NCI-H2107 (cell line): ENCODE measurements around the gene MAB21L4.

Source experiments
- DNase-seq: peaks from one replicate; lab custom pipeline; 2025; lab: John Stamatoyannopoulos, UW

MAB21L4 gene

GRCh38 chr2:240877460-240878340, 18.3 kb downstream of the MAB21L4 start:
- no peak for DNase-seq

- DNase-seq = no peak
Observed at GRCh38 chr2:240876475-240877251, 19.3 kb downstream of the MAB21L4 start.

- no peak for DNase-seq
Observed at GRCh38 chr2:240876035-240876474, 19.9 kb downstream of the MAB21L4 start.

DNA sequence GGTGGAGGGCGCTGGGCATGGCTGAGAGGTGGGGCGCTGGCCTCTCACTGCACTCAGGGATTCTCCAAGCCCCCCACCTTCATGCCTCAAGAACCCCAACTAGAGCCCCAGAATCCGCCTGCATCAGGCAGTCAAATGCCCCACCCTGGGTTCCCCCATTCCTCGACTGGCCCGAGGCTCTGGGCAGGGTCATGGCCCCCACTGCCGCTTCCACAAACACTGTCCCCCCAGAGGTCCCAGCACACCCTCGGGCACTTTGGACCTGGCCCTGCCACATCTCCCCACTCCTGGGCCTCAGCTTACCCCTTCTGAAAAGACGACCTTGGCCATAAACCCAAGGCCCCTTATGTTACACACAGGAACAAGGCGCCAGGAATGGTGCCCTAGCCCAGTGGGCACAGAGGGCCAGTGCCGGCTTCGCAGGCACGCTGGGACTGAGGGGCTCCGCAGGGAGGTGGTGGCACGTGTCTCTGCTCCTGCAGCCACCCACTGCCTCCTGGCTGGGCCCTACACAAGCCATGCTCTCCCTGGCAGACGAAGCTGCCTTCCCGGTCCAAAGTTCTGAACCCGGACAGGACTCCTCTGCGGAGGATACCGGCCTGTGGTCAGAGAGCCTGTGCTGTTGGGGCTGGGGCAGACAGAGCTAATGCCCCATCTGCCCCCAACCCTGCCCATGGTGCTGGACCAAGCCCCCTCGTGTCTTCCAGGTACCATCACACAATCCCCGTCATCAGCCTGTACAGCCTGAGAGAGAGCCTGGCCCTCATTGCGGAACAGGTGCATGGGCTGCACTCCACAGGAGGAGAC, 20.5 kb downstream of the MAB21L4 start:
- no peak for DNase-seq

DNA sequence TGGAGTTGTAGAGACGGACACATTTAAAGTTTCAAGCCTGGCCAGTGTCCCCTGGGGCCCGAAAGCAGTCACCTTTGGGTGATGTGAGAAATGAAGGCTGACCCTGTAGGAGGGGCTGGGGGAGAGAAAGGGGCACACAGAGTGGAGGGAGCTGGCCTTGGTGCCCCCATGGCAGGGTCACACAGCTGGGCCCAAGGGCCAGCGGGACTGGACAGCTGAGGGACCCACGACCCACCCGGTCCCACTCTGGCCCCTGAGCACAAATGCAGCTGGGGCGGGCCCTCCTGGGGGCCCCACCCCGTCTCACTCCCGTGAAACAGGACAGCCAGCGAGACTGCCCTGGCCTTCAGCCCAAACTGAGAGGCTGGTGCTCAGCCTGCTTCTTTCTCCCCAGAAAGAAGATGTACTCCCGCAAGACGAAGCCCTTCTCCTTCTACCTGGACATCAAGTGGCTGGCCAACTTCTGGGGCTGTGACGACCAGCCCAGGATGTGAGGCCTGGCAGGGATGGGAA, 21.2 kb downstream of the MAB21L4 start:
- DNase-seq = no peak

GRCh38 chr2:240873805-240874714, 21.9 kb downstream of the MAB21L4 start:
- DNase-seq = no peak

- DNase-seq = no peak
Observed at GRCh38 chr2:240873098-240873788, 22.7 kb downstream of the MAB21L4 start.

DNA sequence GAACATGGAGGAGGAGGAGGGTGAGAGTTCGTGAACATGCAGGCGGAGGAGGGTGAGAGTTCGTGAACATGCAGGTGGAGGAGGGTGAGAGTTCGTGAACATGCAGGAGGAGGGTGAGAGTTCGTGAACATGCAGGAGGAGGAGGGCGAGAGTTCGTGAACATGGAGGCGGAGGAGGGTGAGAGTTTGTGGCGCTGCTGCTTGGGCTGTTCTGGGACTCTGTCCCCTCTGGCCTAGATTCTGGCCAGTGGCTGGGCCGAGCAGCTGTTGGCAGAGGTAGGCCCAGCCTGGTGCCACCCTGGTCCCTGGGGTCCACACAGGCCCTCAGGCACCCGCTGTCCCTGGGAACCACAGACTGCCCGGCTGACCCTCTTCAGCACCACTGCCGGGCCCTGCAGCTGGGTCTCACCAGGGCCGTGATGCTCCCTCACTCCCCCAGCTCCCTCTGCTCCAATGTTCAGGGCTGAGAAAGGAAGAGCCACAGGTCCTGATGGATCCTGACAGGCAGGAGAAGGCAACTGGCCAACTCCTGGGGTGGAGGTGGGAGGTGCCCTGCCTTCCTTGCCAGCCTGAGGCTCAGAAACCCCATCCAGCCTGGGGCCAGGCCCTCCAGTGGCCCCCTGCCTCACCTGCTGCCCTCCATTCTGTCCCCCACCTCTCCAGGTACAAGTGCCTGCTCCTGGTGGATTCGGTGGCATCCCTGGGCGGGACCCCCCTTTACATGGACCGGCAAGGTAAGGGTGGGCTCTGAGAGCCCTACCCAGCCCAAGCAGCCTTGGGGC, 23.4 kb downstream of the MAB21L4 start:
- no peak for DNase-seq

GRCh38 chr2:240871071-240871958, 24.6 kb downstream of the MAB21L4 start:
- DNase-seq = no peak

DNA sequence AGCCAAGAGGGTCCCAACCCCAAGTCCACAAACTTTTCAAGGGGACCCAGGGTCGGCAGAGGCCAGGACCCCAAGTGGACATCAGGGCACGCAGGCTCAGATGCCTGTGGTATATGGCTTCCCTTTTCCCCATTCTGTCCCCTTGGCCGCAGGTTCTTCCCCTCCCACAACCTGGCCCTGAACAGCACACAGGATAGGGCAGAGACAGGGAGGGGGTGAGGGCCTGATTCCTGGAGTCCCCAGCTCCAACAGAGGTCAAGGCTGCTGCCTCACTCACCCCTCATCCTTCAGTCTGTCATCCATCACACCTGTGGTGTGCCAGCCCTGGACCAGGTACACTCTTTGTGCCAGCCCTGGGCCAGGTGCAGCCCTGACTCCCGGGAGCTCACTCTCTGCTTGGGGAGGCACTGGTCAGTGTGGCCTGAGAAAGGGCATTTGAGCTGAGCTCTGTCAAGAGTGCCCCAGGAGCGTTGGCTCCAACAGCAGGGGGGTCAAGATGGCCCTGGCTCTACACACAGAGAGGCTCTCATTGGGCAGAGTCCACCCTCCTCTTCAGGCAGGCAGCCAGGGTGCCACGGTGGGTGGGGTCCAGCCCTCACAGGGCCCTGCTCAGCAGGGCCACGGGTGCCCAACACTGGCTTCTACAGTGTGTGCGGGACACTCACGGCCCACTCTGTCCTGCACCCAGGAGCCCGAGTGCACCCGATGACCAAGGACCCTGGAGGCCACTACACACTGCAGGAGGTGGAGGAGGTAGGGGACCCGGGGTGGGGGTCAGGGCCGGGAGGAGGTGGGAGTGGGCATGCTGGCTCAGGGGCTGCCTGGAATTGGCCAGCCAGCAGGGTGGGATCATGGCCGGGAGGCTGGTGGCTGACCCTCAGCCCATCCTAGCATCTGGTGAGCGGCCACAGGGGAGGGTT, 25.7 kb downstream of the MAB21L4 start:
- no peak for DNase-seq

DNA sequence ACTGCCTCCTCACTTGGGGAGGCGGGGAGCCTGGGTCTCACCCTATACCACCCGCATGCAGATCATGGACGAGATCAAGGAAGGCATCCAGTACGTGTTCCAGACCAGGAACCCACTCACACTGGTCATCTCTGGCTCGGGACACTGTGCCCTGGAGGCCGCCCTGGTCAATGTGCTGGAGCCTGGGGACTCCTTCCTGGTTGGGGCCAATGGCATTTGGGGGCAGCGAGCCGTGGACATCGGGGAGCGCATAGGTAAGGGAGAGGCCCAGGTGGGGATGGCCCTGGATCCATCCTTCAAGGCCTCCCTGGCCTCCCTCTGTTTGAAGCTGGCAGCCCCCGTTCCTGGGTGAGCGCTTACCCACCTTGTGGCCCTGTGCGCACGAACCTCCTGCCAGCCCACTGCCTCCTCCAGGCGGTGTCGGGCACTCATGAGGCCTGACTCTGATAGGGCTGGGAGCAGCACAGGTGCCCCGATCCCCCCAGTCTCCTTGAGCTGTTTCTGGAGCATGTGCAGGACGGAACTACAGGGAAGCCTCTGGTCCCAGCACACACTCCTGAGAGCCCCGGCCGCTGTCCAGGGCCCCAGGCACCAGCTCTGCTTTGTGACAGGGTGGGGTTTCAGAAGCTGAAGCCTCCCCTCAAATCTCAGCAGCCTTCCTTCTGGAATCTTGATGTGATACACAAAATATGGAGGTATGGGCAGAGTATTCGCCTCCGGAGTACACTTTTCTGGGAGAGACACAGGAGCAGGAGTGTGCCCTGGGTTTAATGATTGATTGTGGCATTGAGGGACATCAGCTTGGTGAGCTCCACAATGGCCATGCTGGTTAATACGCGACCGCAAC, 26.6 kb downstream of the MAB21L4 start:
- DNase-seq = no peak

- no peak for DNase-seq
Observed at GRCh38 chr2:240868286-240869108, 27.5 kb downstream of the MAB21L4 start, which contains the start of gene AGXT. Gene AGXT (plus strand): TSS chr2:240868824. CDS start chr2:240868866, 42 bp downstream.

DNA sequence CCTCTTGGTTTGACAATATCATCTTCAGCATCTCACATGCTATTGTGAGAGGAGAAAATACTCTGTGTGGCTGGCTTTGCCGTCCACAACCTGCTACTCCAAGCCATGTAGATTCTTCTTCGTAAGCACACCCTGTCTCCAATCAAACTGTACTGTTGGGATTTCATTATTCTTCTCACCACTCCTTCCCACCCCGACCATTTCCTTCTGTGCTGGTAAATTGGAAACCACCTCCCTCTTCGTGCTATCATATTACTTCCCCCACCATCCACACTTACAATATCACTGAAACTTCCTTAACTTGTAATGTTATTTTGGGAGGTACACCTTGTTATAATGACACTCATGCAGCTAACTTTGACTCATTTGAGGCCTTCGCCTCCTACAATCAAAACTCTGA, 30.6 kb downstream of the MAB21L4 start:
- DNase-seq = no peak

DNA sequence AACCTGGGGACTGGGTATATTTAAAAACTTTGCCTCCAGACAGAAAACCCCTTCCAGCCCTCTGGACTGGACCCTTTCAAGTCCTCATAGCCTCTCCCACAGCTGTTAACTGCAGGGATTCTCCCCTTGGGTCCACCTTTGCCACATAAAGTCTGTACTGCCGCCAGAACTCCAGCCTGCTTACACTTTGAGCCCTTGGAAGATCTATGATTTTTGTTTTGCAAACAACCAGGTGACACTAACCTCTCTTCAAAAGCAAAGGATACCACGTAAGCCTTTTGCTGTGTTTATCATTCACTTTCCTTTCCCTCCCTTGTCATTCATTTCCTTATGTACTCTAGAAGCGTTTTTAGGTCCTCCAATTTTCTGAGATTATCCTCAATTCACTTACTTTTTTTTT, 31.5 kb downstream of the MAB21L4 start:
- DNase-seq = no peak

DNA sequence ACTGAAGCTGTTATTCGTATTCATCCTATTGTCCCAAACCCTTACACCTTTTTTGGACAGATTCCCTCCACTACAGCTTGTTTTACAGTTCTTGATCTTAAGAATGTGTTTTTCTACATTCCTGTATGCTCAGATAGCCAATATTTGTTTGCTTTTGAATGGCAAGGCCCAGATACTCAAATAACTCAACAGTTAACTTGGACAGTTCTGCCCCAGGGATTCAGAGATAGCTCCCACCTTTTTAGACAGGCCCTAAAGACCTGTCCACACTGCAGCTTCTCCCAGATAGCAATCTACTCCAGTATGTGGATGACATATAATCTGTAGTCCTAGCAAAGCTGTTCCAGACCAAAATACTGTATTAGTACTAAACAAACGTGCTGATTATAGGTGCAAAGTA, 34.4 kb downstream of the MAB21L4 start:
- no peak for DNase-seq
